ENCODE data around the gene CD3E. TPM values are rescaled to one million over a fixed set of nuclear protein-coding genes. Genes with fewer than 3 reads are reported as not detected.

Gene CD3E
- total and polyA plus RNA-seq, 9 of the 15 experiments (the other 6 are each of a cell fraction or from before 2014, with no cell fraction given): 0.07 to 0.62 (median 0.19) TPM; not detected in 5

- TF ChIP-seq, protein P1, sequence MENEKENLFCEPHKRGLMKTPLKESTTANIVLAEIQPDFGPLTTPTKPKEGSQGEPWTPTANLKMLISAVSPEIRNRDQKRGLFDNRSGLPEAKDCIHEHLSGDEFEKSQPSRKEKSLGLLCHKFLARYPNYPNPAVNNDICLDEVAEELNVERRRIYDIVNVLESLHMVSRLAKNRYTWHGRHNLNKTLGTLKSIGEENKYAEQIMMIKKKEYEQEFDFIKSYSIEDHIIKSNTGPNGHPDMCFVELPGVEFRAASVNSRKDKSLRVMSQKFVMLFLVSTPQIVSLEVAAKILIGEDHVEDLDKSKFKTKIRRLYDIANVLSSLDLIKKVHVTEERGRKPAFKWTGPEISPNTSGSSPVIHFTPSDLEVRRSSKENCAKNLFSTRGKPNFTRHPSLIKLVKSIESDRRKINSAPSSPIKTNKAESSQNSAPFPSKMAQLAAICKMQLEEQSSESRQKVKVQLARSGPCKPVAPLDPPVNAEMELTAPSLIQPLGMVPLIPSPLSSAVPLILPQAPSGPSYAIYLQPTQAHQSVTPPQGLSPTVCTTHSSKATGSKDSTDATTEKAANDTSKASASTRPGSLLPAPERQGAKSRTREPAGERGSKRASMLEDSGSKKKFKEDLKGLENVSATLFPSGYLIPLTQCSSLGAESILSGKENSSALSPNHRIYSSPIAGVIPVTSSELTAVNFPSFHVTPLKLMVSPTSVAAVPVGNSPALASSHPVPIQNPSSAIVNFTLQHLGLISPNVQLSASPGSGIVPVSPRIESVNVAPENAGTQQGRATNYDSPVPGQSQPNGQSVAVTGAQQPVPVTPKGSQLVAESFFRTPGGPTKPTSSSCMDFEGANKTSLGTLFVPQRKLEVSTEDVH (IDR thresholded peaks at IDR 0.05; ENCODE audit: low read depth, partially characterized antibody): no peak
These were observed 13.6 kb downstream of the CD3E start (continued) for GRCh38 chr11:118318124-118318523.

DNA sequence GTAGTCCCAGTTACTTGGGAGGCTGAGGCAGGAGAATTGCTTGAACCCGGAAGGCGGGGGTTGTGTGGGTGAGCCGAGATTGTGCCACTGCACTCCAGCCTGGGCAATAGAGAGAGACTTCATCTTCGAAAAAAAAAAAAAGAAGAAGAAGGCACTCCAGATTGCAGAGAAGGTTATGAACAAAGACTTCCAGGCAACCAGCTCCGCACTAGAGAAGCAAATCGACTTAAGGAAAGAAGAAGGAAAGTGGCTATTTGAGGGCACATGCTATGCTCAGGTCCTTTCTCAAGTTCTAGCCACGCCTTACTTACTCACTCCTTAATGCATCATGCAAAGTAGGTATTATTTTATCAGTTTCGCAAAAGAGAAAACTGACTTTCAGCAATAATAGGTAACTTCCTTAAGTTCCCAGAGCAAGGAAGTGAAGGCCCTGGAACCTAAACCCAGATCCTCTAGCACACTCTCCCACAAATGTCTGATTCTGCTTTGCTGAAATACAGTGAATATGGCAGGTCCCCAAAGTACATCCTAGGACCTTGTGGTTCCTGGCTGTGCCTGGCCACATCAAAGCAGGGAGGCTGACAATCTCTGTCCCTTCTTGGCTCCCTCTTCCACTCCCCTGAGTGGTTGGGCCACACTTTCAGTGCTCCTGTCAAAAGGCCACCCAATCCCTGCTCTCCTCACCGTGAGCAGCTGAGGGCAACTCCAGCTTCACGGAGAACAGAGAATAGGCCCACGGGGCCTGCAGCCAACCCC, 14.2 kb downstream of the CD3E start:
- H3K9me3 ChIP-seq (replicated peaks; ENCODE audit: control insufficient read depth, insufficient read depth, low read depth, low read length): no peaks in the 10 kb centered on the region
- peaks cover 3% of the 10 kb centered on the region for H3K9me1 ChIP-seq (ENCODE audit: control insufficient read depth, insufficient read depth, low read length)
- ATAC-seq (no peak), FAIRE-seq (no peak), DNase-seq (ENCODE audit: extremely low read depth in 1 of 4, low spot score in 3 of 4) (no peak)
- in situ Hi-C loops (cut with MboI): no loop called here
- H3K36me3 ChIP-seq (ENCODE audit: control insufficient read depth, insufficient read depth, low read length): no peaks in the 10 kb centered on the region
- no peak overlapping the region for H3K27ac ChIP-seq (ENCODE audit: extremely low read depth, low read depth, low read length)
- no TSS peak for BruUV-seq (replicated peaks)
- no peaks in the 10 kb centered on the region for H4K20me1 ChIP-seq (replicated peaks; ENCODE audit: control insufficient read depth, insufficient read depth, low read length)
- H3K27me3 ChIP-seq (ENCODE audit: control insufficient read depth in 2 of 2, insufficient read depth in 2 of 2, low read length in 2 of 2): peaks cover 0 to 3% of the 10 kb centered on the region in 2 experiments; a peak in 1 of 5 replicates
- WGBS (ENCODE audit: insufficient coverage, low coverage, missing lambda C conversion rate): 47% methylated on average over 9 of the region's 11 CpGs
- H3K4me1 ChIP-seq (replicated peaks in 1 of 2; ENCODE audit: control insufficient read depth in 2 of 2, insufficient read depth in 2 of 2, low read length in 2 of 2): peaks cover 29 to 42% of the 10 kb centered on the region in 2 experiments
- no peak overlapping the region for H3K4me3 ChIP-seq
- intact Hi-C loops (cut with micrococcal nuclease): no loop called here
- peak overlapping the region in 1 of 2 experiments; percentile 50; a peak in 1 of 4 replicates for H3K9ac ChIP-seq (ENCODE audit: insufficient read depth in 1 of 2, low read depth in 2 of 2, low read length in 2 of 2)
- no peaks in the 10 kb centered on the region for H3K79me2 ChIP-seq (ENCODE audit: control insufficient read depth, insufficient read depth, low read length)
- CTCF ChIA-PET (ENCODE audit: low intra/inter-chr PET ratio): interaction anchor here (0.7 kb wide), 1 partner anchor 148 kb away, joined by 3 read pairs; no protein-coding TSS in a partner anchor
- peak overlapping the region; percentile 13; the same call in 1 of the 2 replicates for H3K4me2 ChIP-seq (ENCODE audit: insufficient read depth, low read length)
- 0 out of 2 replicates have a peak overlapping the region, but pooled peaks have one; percentile 68 for H2AFZ ChIP-seq (ENCODE audit: low read depth, low read length)
- POLR2A ChIA-PET: no interaction called here
- TF ChIP-seq, protein P2, sequence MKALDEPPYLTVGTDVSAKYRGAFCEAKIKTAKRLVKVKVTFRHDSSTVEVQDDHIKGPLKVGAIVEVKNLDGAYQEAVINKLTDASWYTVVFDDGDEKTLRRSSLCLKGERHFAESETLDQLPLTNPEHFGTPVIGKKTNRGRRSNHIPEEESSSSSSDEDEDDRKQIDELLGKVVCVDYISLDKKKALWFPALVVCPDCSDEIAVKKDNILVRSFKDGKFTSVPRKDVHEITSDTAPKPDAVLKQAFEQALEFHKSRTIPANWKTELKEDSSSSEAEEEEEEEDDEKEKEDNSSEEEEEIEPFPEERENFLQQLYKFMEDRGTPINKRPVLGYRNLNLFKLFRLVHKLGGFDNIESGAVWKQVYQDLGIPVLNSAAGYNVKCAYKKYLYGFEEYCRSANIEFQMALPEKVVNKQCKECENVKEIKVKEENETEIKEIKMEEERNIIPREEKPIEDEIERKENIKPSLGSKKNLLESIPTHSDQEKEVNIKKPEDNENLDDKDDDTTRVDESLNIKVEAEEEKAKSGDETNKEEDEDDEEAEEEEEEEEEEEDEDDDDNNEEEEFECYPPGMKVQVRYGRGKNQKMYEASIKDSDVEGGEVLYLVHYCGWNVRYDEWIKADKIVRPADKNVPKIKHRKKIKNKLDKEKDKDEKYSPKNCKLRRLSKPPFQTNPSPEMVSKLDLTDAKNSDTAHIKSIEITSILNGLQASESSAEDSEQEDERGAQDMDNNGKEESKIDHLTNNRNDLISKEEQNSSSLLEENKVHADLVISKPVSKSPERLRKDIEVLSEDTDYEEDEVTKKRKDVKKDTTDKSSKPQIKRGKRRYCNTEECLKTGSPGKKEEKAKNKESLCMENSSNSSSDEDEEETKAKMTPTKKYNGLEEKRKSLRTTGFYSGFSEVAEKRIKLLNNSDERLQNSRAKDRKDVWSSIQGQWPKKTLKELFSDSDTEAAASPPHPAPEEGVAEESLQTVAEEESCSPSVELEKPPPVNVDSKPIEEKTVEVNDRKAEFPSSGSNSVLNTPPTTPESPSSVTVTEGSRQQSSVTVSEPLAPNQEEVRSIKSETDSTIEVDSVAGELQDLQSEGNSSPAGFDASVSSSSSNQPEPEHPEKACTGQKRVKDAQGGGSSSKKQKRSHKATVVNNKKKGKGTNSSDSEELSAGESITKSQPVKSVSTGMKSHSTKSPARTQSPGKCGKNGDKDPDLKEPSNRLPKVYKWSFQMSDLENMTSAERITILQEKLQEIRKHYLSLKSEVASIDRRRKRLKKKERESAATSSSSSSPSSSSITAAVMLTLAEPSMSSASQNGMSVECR (CRISPR knock-in tag; IDR thresholded peaks at IDR 0.05): 0 out of 2 replicates have a peak, but pooled peaks have one; percentile 31
- TF ChIP-seq ZNF507 (tag; conservative IDR thresholded peaks at IDR 0.05): no peak
- no peak for TF ChIP-seq SAP30 (IDR thresholded peaks at IDR 0.05; ENCODE audit: borderline replicate concordance, insufficient read depth, low read depth, low read length, poor library complexity, severe bottlenecking)
- TF ChIP-seq HNRNPH1 (optimal IDR thresholded peaks at IDR 0.05; ENCODE audit: low read depth, low read length): no peak
- TF ChIP-seq ELF1 (tag; IDR thresholded peaks at IDR 0.05): peak; percentile 17; the same call in 1 of the 2 replicates
- TF ChIP-seq HNRNPK (IDR thresholded peaks at IDR 0.05; ENCODE audit: low read depth, low read length, poor library complexity, severe bottlenecking): no peak
- TF ChIP-seq THRAP3 (IDR thresholded peaks at IDR 0.05; ENCODE audit: borderline replicate concordance): no peak
- TF ChIP-seq DDX20 (tag; IDR thresholded peaks at IDR 0.05; ENCODE audit: low read depth): no peak
- no peak for TF ChIP-seq CHCHD3 (CRISPR knock-in tag; IDR thresholded peaks at IDR 0.05)
- 0 out of 2 replicates have a peak, but pooled peaks have one; percentile 39 for TF ChIP-seq GABPB1 (CRISPR knock-in tag; IDR thresholded peaks at IDR 0.05)
- peak; percentile 24; the same call in 1 of the 2 replicates for TF ChIP-seq ZFX (CRISPR knock-in tag; IDR thresholded peaks at IDR 0.05)

All from K562 (cell line).